HG03103 (cell line): Measurements from ENCODE around the gene MB.

Experiments
- ATAC-seq: cut with Tn5 transposase; IDR thresholded peaks from one replicate; pipeline ENCODE4 v1.9.1; 2021; ENCODE audit warnings: low read depth; ENCODE audit not compliant: unreplicated experiment

The MB gene

GRCh38 chr22:35558031-35558430 lies 59.1 kb downstream of the MB start:
- no peak for ATAC-seq
